Omental fat pad (tissue), 4 donors: Measurements from ENCODE around the gene ZNF675. TPM values are rescaled to one million over a fixed set of nuclear protein-coding genes. Genes with fewer than 3 reads are reported as not detected.
"Not testable (repeated sequence)": the region's sequence is repeated elsewhere in the genome, so short reads cannot be mapped to it uniquely, and the experiment has no call there.

Experiments
- ATAC-seq: fragments of 150-250 bp; one replicate; pipeline ENCODE4 v1.9.1; 2016; ENCODE audit warnings: mild to moderate bottlenecking, moderate library complexity; ENCODE audit not compliant: low FRiP score
- DNase-seq: peaks from one replicate; pipeline ENCODE4 v3.0.0-alpha.2; 2019; ENCODE audit warnings: low spot score
- CTCF ChIP-seq, 3 donors: fragments of 450-650 bp; IDR thresholded peaks; one replicate each; pipeline ENCODE4 v1.5.1; 2016 to 2017; ENCODE audit warnings: antibody characterized with exemption in 3 of 3, mild to moderate bottlenecking in 3 of 3, moderate library complexity in 2 of 3
- total RNA-seq, 4 donors: library from RNA; depleted of rRNA; stranded (reverse); fragments of >200 nt; gene quantifications; one replicate each; pipeline ENCODE4 v1.1.0, GENCODE V29; 2016

Gene ZNF675
- total RNA-seq: 10 to 100 TPM in 1 of 4 donors, 1 to 10 TPM in 3; 3.7 to 16.9 (median 6.5) TPM

GRCh38 chr19:23686621-23687423 is at the start of gene ZNF675:
Gene ZNF675, minus strand, starts transcription at chr19:23687212. Its CDS starts 179 bp downstream, at chr19:23687033.
- TF ChIP-seq CTCF (IDR thresholded peaks at IDR 0.05): no peak
- peak; percentile 95 for ATAC-seq
- DNase-seq: peak; percentile 74

GRCh38 chr19:23730729-23731465 is 43.9 kb upstream of the ZNF675 start:
- not testable (repeated sequence) for ATAC-seq, DNase-seq

DNA sequence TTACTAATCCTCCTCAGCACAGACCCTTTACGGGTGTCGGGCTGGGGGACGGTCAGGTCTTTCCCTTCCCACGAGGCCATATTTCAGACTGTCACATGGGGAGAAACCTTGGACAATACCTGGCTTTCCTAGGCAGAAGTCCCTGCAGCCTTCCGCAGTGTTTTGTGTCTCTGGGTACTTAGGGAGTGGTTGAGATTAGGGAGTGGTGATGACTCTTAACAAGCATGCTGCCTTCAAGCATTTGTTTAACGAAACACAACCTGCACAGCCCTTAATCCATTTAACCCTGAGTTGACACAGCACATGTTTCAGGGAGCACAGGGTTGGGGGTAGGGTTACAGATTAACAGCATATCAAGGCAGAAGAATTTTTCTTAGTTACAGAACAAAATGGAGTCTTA is 37.1 kb upstream of the ZNF675 start:
- ATAC-seq, DNase-seq: not testable (repeated sequence)

DNA sequence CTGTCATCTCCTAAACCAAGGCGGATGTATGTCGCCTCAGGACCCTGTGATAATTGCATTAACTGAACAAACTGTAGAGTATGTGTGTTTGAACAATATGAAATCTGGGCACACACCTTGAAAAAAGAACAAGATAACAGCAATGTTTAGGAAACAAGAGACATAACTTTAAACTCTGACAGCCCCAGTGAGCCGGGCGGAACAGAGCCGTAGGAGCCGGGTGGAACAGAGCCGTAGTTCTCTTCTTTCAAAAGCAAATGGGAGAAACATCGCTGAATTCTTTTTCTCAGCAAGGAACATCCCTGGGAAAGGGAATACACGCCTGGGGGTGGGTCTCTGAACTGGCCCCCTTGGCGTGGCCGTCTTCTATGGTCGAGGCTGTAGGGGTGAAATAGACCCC is 31.8 kb upstream of the ZNF675 start:
- TF ChIP-seq CTCF (IDR thresholded peaks at IDR 0.05): no peak
- no peak for ATAC-seq

GRCh38 chr19:23716792-23717191 is 29.8 kb upstream of the ZNF675 start:
- ATAC-seq (no peak), DNase-seq (no peak)
- no peak for TF ChIP-seq CTCF (IDR thresholded peaks at IDR 0.05)

More for the DNA sequence above, 31.8 kb upstream of the ZNF675 start:
- DNase-seq: no peak

GRCh38 chr19:23709347-23709746 is 22.3 kb upstream of the ZNF675 start:
- no peak for TF ChIP-seq CTCF (IDR thresholded peaks at IDR 0.05)
- no peak for DNase-seq
- ATAC-seq: no peak

DNA sequence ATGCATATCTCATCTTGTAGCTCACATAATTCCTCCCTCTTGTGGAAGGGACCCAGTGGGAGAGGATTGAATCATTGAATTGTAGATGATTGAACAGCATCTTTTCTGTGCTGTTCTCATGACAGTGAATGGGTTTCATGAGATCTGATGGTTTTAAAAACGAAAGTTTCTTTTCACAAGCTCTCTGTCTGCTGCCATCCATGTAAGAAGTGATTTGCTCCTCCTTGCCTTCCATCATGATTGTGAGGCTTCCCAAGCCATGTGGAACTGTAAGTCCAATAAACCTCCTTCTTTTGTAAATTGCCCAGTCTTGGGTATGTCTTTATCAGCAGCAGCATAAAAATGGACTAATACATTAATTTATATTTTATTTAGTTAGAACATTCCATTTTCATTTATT is 19.6 kb upstream of the ZNF675 start:
- no peak for ATAC-seq
- no peak for DNase-seq
- TF ChIP-seq CTCF (IDR thresholded peaks at IDR 0.05): no peak

DNA sequence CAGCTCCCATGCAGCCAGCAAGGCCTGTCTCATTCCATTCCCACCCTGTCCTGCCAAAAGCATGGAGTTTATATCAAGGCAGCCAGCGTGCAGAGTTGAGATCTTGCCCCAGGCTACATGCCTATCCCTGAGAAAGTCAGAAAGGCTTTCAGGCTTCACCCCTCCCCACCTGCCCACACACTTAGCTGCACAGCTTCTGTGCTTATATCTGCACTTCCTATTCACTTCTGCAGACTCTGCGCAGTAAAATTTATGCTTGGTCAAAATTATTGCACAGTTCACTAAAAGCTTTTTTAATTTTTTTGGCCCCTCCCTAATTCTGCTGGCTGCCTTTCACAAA is 12.5 kb upstream of the ZNF675 start:
- DNase-seq (no peak), ATAC-seq (no peak)
- TF ChIP-seq CTCF (IDR thresholded peaks at IDR 0.05): no peak
